SK-N-SH (cell line): ENCODE results near the gene RND2. TPM values are rescaled to one million over a fixed set of nuclear protein-coding genes. Genes with fewer than 3 reads are reported as not detected.

Experiments used
- CTCF ChIA-PET: fragments of 300-600, 350-600 bp; formaldehyde crosslinking; extraction: SDS; loops from one replicate; lab custom pipeline; 2021; lab: Yijun Ruan, JAX
- POLR2A ChIA-PET: fragments of 350-600 bp; sonication (Branson Sonifier 250); formaldehyde crosslinking; extraction: SDS; loops from one replicate; lab custom pipeline; 2020; ENCODE audit warnings: antibody characterized with exemption, inconsistent platforms; lab: Yijun Ruan, JAX
- DNase-seq: peaks from one replicate; pipeline ENCODE4 v3.0.0; 2012
- H2AFZ ChIP-seq: fragments of 200-600 bp; sonication (generic); 2 replicates; pipeline ENCODE4 v1.8.1; 2016; ENCODE audit warnings: antibody characterized with exemption, mild to moderate bottlenecking, low read depth
- H3F3A ChIP-seq: fragments of 200-600 bp; sonication (generic); replicated peaks from 2 replicates; pipeline ENCODE3; 2016; ENCODE audit warnings: antibody characterized with exemption, mild to moderate bottlenecking; ENCODE audit not compliant: insufficient read depth
- H3K27ac ChIP-seq, 2 experiments: fragments of 200-500 bp in 1 of 2; fragments of 200-600 bp in 1 of 2; sonication (Bioruptor generic) in 1 of 2; sonication (generic), shearing (Covaris generic) in 1 of 2; 2 replicates each; pipeline versions ENCODE4 v1.5.1 to v1.6.1; 2014 to 2016; ENCODE audit warnings: low read depth in 2 of 2, inconsistent platforms in 1 of 2, low read length in 1 of 2, mild to moderate bottlenecking in 1 of 2, mixed read lengths in 1 of 2
- H3K27me3 ChIP-seq: fragments of 200-600 bp; sonication (generic), shearing (Covaris generic); 2 replicates; pipeline ENCODE4 v1.6.1; 2016; ENCODE audit warnings: mixed run types; ENCODE audit not compliant: insufficient read depth
- H3K36me3 ChIP-seq, 2 experiments: fragments of 200-500 bp in 1 of 2; fragments of 200-600 bp in 1 of 2; sonication (Bioruptor generic) in 1 of 2; sonication (generic) in 1 of 2; replicated peaks in 1 of 2; 2 replicates each; pipeline versions ENCODE3 to v1.5.1; 2014 to 2016; ENCODE audit warnings: low read length in 1 of 2, mild to moderate bottlenecking in 1 of 2; ENCODE audit not compliant: insufficient read depth in 2 of 2, control insufficient read depth in 1 of 2
- H3K4me1 ChIP-seq, 2 experiments: fragments of 200-500 bp in 1 of 2; fragments of 200-600 bp in 1 of 2; sonication (Bioruptor generic) in 1 of 2; sonication (generic), shearing (Covaris generic) in 1 of 2; 2 replicates each; pipeline versions ENCODE4 v1.5.1 to v1.6.1; 2014 to 2016; ENCODE audit warnings: low read depth in 1 of 2, low read length in 1 of 2, mixed run types in 1 of 2; ENCODE audit not compliant: insufficient read depth in 2 of 2, control insufficient read depth in 1 of 2
- H3K4me2 ChIP-seq: fragments of 200-600 bp; sonication (generic), shearing (Covaris generic); 2 replicates; pipeline ENCODE4 v1.6.1; 2017; ENCODE audit warnings: mixed run types
- H3K4me3 ChIP-seq, 2 experiments: fragments of 200-500 bp in 1 of 2; fragments of 200-600 bp in 1 of 2; sonication (Bioruptor generic) in 1 of 2; sonication (generic), shearing (Covaris generic) in 1 of 2; 2 replicates each; pipeline versions ENCODE4 v1.5.1 to v1.8.1; 2014 to 2016; ENCODE audit warnings: low read depth in 2 of 2, inconsistent platforms in 1 of 2, low read length in 1 of 2, mild to moderate bottlenecking in 1 of 2, mixed read lengths in 1 of 2, moderate library complexity in 1 of 2
- H3K79me2 ChIP-seq: fragments of 200-600 bp; sonication (generic); 2 replicates; pipeline ENCODE4 v1.8.1; 2017; ENCODE audit warnings: mild to moderate bottlenecking; ENCODE audit not compliant: insufficient read depth
- H3K9ac ChIP-seq: fragments of 200-600 bp; sonication (generic); 2 replicates; pipeline ENCODE4 v1.6.1; 2017; ENCODE audit warnings: mixed run types
- H3K9me2 ChIP-seq: fragments of 200-600 bp; sonication (generic); 2 replicates; pipeline ENCODE4 v1.6.1; 2017; ENCODE audit warnings: mixed run types
- H3K9me3 ChIP-seq: fragments of 200-600 bp; sonication (generic); 2 replicates; pipeline ENCODE4 v1.6.1; 2017; ENCODE audit warnings: mixed run types, mild to moderate bottlenecking, moderate library complexity
- H4K20me1 ChIP-seq: fragments of 200-600 bp; sonication (generic); 2 replicates; pipeline ENCODE4 v1.6.1; 2017; ENCODE audit warnings: mild to moderate bottlenecking, mixed run types; ENCODE audit not compliant: insufficient read depth
- CTCF ChIP-seq: fragments of 200-600 bp; sonication (generic); IDR thresholded peaks from 2 replicates; pipeline ENCODE4 v1.6.1; 2017; ENCODE audit warnings: antibody characterized with exemption, mild to moderate bottlenecking, moderate library complexity
- FOSL2 ChIP-seq: IDR thresholded peaks from 2 replicates; pipeline ENCODE4 v1.4.0; 2012; ENCODE audit warnings: low read depth, mild to moderate bottlenecking, moderate library complexity, borderline replicate concordance
- FOXJ3 ChIP-seq: sonication (generic); formaldehyde crosslinking; IDR thresholded peaks from 2 replicates; pipeline ENCODE4 v1.5.1; 2020; ENCODE audit warnings: mild to moderate bottlenecking, missing genetic modification reagents
- GABPA ChIP-seq: IDR thresholded peaks from 2 replicates; pipeline ENCODE4 v1.4.0; 2012; ENCODE audit warnings: low read depth, mild to moderate bottlenecking
- GATA2 ChIP-seq: sonication (generic); formaldehyde crosslinking; IDR thresholded peaks from 2 replicates; pipeline ENCODE4 v1.5.0; 2020; ENCODE audit warnings: mild to moderate bottlenecking, missing genetic modification reagents
- IRF3 ChIP-seq: fragments of 150-350 bp; IDR thresholded peaks from 2 replicates; pipeline ENCODE4 v1.6.1; 2016; ENCODE audit warnings: mild to moderate bottlenecking, low read depth, low read length
- MAX ChIP-seq: IDR thresholded peaks from 2 replicates; pipeline ENCODE4 v1.4.0; 2012; ENCODE audit warnings: low read depth
- MEF2A ChIP-seq: IDR thresholded peaks from 2 replicates; pipeline ENCODE4 v1.4.0; 2012; ENCODE audit warnings: low read depth, borderline replicate concordance
- RAD21 ChIP-seq: IDR thresholded peaks from 2 replicates; pipeline ENCODE4 v1.6.1; 2012; ENCODE audit warnings: mild to moderate bottlenecking, low read length
- REST ChIP-seq: IDR thresholded peaks from 2 replicates; pipeline ENCODE4 v1.6.1; 2012; ENCODE audit warnings: mild to moderate bottlenecking, low read depth, low read length, moderate library complexity
- SIN3A ChIP-seq: IDR thresholded peaks from 2 replicates; pipeline ENCODE4 v1.6.1; 2012; ENCODE audit warnings: low read depth, mild to moderate bottlenecking, low read length, moderate library complexity, borderline replicate concordance
- TAF1 ChIP-seq: IDR thresholded peaks from 2 replicates; pipeline ENCODE4 v1.6.1; 2012; ENCODE audit warnings: low read depth, mild to moderate bottlenecking, low read length, moderate library complexity, borderline replicate concordance
- TCF12 ChIP-seq: IDR thresholded peaks from 2 replicates; pipeline ENCODE4 v1.4.0; 2012
- TEAD4 ChIP-seq: IDR thresholded peaks from 2 replicates; pipeline ENCODE4 v1.4.0; 2012; ENCODE audit warnings: mild to moderate bottlenecking, borderline replicate concordance; ENCODE audit not compliant: insufficient read depth
- USF2 ChIP-seq: fragments of 150-350 bp; IDR thresholded peaks from 2 replicates; pipeline ENCODE4 v1.6.1; 2017; ENCODE audit warnings: antibody characterized with exemption, low read length, low read depth, borderline replicate concordance
- ZBTB33 ChIP-seq: IDR thresholded peaks from 2 replicates; pipeline ENCODE4 v1.4.0; 2012; ENCODE audit warnings: low read depth, borderline replicate concordance
- WGBS: methylation state at CpG from one replicate; pipeline ENCODE4 v1.1.6; 2017; ENCODE audit warnings: low lambda C conversion rate; 5-methylcytosine and 5-hydroxymethylcytosine counted together
- polyA plus RNA-seq, 3 experiments: library from polyadenylated mRNA; depleted of rRNA; stranded (reverse); fragments of >200 nt; gene quantifications; 2 replicates each; pipeline ENCODE4 v1.2.3, GENCODE V29; 2012

Gene RND2
- polyA plus RNA-seq, 1 of the 3 experiments (the other 2 are of a cell fraction) = 8.9 TPM

GRCh38 chr17:43030137-43030767 is 5.2 kb downstream of the RND2 start:
- H3K9me3 ChIP-seq = no peaks in the 10 kb centered on the region
- H3K79me2 ChIP-seq = no peaks in the 10 kb centered on the region
- CTCF ChIA-PET = interaction anchor here (1.6 kb wide), 1 partner anchor 26 kb away, joined by 5 read pairs; no protein-coding TSS in a partner anchor
- H3K9me2 ChIP-seq = no peaks in the 10 kb centered on the region
- H3K9ac ChIP-seq = no peak overlapping the region
- H3K4me3 ChIP-seq = no peak overlapping the region
- no peaks in the 10 kb centered on the region for H3K27me3 ChIP-seq
- no peak for DNase-seq
- no peak overlapping the region for H3K27ac ChIP-seq
- H3K4me1 ChIP-seq = peaks cover 0 to 18% of the 10 kb centered on the region in 2 experiments; a peak in 1 of 4 replicates
- H4K20me1 ChIP-seq = no peaks in the 10 kb centered on the region
- no peak overlapping the region for H3K4me2 ChIP-seq
- 79% methylated on average over 6 of the region's 6 CpGs for WGBS
- TF ChIP-seq REST (no peak), SIN3A (no peak), FOSL2 (no peak), FOXJ3 (CRISPR knock-in tag) (no peak), CTCF (no peak), ZBTB33 (no peak), MAX (no peak), TEAD4 (no peak), USF2 (no peak), IRF3 (no peak), TAF1 (no peak), TCF12 (no peak), RAD21 (no peak), GABPA (no peak), MEF2A (no peak), GATA2 (no peak)
- no peaks in the 10 kb centered on the region for H3F3A ChIP-seq
- POLR2A ChIA-PET = no interaction called here
- no peaks in the 10 kb centered on the region for H3K36me3 ChIP-seq
- no peak overlapping the region for H2AFZ ChIP-seq
